Retinal pigment epithelial cell (primary cell): ENCODE data around the gene ZNF512.

Source experiments
- DNase-seq: peaks from one replicate; pipeline ENCODE4 v3.0.0-alpha.2; 2010; ENCODE audit warnings: low read depth
- H3K4me3 ChIP-seq: 2 replicates; pipeline ENCODE4 v1.5.1; 2011; ENCODE audit warnings: mild to moderate bottlenecking, low read length, control low read depth, moderate library complexity
- TF ChIP-seq, protein P1 (sequence below): conservative IDR thresholded peaks from 2 replicates; pipeline ENCODE4 v1.5.1; 2011; ENCODE audit warnings: low read depth, low read length, control low read depth, inconsistent platforms

The ZNF512 gene

DNA sequence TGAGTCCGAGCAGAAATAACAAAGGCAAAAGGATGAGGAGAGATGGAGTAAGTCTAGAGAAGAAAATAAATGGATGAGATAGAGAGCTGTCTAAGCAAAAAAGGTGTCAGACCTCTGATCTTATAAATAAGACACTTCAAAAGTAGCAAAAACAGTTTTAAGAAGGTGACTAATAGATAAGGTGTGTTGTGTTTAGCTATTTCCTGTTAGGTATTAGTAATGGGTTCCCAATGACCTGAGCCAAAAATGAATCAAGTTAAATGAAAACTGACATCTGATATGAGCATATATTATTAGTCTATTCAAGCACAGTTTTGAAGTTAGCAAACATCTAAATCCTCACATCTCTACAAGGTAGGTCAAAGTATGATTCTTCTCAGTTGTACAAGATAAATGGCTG is 69.9 kb downstream of the ZNF512 start:
- TF ChIP-seq, protein P1, sequence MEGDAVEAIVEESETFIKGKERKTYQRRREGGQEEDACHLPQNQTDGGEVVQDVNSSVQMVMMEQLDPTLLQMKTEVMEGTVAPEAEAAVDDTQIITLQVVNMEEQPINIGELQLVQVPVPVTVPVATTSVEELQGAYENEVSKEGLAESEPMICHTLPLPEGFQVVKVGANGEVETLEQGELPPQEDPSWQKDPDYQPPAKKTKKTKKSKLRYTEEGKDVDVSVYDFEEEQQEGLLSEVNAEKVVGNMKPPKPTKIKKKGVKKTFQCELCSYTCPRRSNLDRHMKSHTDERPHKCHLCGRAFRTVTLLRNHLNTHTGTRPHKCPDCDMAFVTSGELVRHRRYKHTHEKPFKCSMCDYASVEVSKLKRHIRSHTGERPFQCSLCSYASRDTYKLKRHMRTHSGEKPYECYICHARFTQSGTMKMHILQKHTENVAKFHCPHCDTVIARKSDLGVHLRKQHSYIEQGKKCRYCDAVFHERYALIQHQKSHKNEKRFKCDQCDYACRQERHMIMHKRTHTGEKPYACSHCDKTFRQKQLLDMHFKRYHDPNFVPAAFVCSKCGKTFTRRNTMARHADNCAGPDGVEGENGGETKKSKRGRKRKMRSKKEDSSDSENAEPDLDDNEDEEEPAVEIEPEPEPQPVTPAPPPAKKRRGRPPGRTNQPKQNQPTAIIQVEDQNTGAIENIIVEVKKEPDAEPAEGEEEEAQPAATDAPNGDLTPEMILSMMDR = no peak
- no peak overlapping the region for H3K4me3 ChIP-seq
- DNase-seq = no peak

DNA sequence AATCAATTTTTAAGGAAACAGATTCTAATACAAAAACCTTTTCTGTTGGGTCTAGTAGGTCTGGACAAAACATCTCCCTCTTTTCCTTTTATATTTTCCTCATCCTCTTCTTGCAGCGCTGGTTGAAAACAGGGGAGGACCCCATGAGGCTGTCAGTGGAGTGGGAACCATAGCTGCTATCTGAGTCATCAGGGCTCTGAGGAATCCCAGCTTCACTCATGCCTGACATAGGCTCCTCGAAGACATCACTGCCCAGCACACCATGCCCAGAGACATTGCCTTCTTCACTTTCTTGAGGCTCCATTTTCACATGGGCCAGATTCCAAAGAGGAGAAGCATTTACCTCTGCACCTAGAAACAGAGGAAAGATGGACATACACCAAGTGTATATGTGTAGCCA is 70.6 kb downstream of the ZNF512 start:
- H3K4me3 ChIP-seq = no peak overlapping the region
- TF ChIP-seq, protein P1 = no peak
- DNase-seq = no peak

DNA sequence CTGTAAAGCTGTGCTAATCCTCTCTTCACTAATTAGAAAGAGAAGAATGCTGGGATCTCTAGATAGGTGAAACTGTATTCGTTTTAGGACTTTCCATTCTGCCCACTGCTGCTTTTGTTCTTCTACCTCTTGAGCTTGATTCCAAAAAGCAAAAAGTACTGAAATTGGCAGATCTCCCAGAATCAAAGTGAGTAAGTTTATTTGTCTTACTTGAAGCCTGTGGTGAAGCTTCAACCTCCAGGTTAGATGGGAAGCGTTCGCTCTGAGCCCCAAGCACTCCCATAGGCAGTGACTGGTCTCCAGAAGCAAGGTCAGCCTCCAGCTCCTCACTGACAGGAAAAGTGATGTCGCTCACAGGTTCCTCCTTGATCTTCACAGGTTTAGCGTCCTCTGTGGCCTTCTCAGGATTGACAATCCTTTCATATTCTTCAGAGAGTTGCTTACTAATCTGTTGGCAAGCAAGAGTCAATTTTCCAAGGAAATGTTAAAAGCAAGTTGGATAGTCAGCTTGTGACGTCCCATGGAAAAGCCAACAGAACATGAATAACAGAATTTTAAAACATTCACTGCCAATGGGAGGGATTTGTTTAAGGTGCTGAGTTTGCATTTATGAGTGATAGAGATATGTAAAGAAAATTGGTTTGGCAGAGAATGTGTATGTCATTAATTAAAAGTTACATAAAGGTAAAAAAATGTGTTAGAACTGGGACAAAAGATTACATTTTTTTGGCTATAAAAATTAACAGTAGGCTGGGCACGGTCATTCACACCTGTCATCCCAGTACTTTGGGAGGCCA is 72.5 kb downstream of the ZNF512 start:
- TF ChIP-seq, protein P1 = no peak
- DNase-seq = peak; percentile 72
- H3K4me3 ChIP-seq = no peak overlapping the region

DNA sequence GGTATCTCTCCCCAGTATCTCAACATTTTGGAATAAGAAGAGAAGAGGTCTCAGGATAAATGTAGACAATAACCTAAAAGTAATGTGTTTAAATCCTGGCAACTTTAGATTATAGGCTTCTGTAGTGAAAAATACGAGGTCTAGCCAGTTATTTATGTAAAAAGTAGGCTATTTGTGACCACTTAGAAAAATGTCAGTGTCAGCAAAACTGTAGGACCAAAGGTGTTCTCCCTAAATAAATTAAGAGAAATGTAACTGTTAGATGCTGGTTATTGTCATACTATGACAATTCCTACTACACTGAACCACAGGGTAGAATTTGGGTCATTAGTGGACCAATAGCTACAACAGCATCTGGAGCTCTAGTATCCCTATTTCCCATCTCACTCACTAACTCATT is 78.5 kb downstream of the ZNF512 start:
- no peak for DNase-seq
- H3K4me3 ChIP-seq = no peak overlapping the region
- TF ChIP-seq, protein P1 = no peak

DNA sequence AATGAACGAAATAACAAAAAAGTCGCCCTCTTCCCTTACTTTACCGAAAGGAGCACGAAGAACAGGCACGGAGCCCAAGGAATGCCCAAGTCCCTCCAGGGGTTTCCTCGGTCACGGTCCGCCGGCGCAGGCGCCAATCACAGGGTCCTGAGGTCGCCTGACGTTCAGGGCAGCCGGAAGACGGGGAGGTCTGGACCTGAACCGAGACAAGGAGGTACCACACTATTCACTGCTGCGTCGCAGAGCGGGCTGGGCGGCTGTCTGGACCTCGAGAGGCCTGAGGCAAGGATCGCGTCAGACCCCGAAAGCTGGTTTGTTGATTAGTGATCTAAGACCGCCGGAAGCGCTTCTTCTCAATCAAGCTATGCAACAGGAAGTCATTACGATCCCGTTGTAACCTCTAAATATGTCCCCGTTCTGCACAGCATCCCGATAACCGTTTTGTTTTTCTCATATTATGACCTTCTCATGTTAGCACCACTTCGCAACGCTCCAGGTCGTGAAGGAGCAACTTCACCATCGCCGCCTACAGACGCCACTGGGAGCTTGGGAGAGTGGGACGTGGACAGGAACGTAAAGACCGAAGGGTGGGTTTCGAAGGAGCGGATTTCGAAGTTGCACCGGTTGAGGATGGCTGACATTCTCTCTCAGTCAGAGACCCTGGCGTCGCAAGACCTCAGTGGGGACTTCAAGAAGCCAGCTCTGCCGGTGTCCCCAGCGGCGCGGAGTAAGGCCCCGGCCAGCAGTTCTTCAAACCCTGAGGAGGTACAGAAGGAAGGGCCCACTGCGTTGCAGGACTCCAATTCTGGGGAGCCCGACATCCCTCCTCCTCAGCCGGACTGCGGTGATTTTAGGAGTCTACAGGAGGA is 80.7 kb downstream of the ZNF512 start, which contains the start of the genes SLC4A1AP and SUPT7L:
Gene SLC4A1AP (plus strand): TSS at position 605 of the 869 bp plus-strand sequence. CDS start 26 bp downstream, at position 631.
Gene SUPT7L (minus strand): TSS at position 330 of the 869 bp plus-strand sequence. CDS start 1,422 bp downstream, outside the sequence.
- DNase-seq = peak; percentile 60
- H3K4me3 ChIP-seq = peak within 1 kb of the TSS; percentile 91
- TF ChIP-seq, protein P1 = no peak

DNA sequence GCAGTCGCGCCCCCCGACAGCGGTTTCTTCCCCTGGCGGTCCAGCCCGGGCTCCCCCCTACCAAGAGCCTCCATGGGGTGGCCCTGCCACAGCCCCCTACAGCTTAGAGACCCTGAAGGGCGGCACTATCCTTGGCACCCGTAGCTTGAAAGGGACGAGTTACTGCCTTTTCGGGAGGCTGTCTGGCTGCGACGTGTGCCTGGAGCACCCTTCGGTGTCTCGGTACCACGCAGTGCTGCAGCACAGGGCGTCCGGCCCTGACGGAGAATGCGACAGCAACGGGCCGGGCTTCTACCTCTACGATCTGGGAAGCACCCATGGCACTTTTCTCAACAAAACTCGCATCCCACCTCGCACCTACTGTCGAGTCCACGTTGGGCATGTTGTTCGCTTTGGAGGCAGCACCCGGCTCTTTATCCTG is 81.3 kb downstream of the ZNF512 start:
- TF ChIP-seq, protein P1 = no peak
- H3K4me3 ChIP-seq = peak overlapping the region; percentile 91
- DNase-seq = no peak
